Renal cortex interstitium (tissue), 15 donors: ENCODE results near the gene PSPN. TPM values are rescaled to one million over a fixed set of nuclear protein-coding genes. Genes with fewer than 3 reads are reported as not detected.
A peak's percentile ranks its signal among the peaks of the same experiment; 100 is the strongest.

Source experiments
- DNase-seq, 11 donors: peaks; one replicate each; pipeline ENCODE4 v3.0.0-alpha.2; 2013; ENCODE audit warnings: low read depth in 9 of 11, low spot score in 4 of 11; ENCODE audit errors: extremely low read depth in 1 of 11
- long read RNA-seq, 16 experiments: transcript quantifications; one replicate each; lab custom pipeline, GENCODE V29; 2026
- polyA plus RNA-seq, 3 donors: library from polyadenylated mRNA; unstranded; fragments of 120-200 nt; gene quantifications; one replicate each; pipeline ENCODE4 v1.2.1, GENCODE V29; 2013; ENCODE audit not compliant: insufficient read length in 3 of 3

PSPN gene
- 1 to 10 TPM; 2.7 to 2.9 (median 2.8) TPM for polyA plus RNA-seq
- long read RNA-seq, donor 1, transcript PSPN-202 (1 exons, 3,911 nt) = major isoform, 8 of 8 reads
- long read RNA-seq, donor 1, partial matches to known transcripts = 0 of 8 reads
- long read RNA-seq, donor 1, other reads (novel, unspliced or antisense) = 0 of 8 reads
- long read RNA-seq, donor 2, transcript PSPN-202 (1 exons, 3,911 nt) = major isoform, 26 of 26 reads
- long read RNA-seq, donor 2, partial matches to known transcripts = 0 of 26 reads
- long read RNA-seq, donor 2, other reads (novel, unspliced or antisense) = 0 of 26 reads
- long read RNA-seq, donor 3, transcript PSPN-202 (1 exons, 3,911 nt) = major isoform, 24 of 24 reads
- long read RNA-seq, donor 3, partial matches to known transcripts = 0 of 24 reads
- long read RNA-seq, donor 3, other reads (novel, unspliced or antisense) = 0 of 24 reads
- long read RNA-seq, donor 4, transcript PSPN-202 (1 exons, 3,911 nt) = major isoform, 14 of 14 reads
- long read RNA-seq, donor 4, partial matches to known transcripts = 0 of 14 reads
- long read RNA-seq, donor 4, other reads (novel, unspliced or antisense) = 0 of 14 reads
- long read RNA-seq, donor 5 = 0 reads
- long read RNA-seq, donor 6, transcript PSPN-202 (1 exons, 3,911 nt) = major isoform, 21 of 22 reads
- long read RNA-seq, donor 6, partial matches to known transcripts = 0 of 22 reads
- long read RNA-seq, donor 6, other reads (novel, unspliced or antisense) = 0 of 22 reads
- long read RNA-seq, donor 7, transcript PSPN-202 (1 exons, 3,911 nt) = major isoform, 13 of 13 reads
- long read RNA-seq, donor 7, partial matches to known transcripts = 0 of 13 reads
- long read RNA-seq, donor 7, other reads (novel, unspliced or antisense) = 0 of 13 reads
- long read RNA-seq, donor 8 = 0 reads
- long read RNA-seq, donor 9, transcript PSPN-202 (1 exons, 3,911 nt) = major isoform, 16 of 16 reads
- long read RNA-seq, donor 9, partial matches to known transcripts = 0 of 16 reads
- long read RNA-seq, donor 9, other reads (novel, unspliced or antisense) = 0 of 16 reads
- long read RNA-seq, donor 10, transcript PSPN-202 (1 exons, 3,911 nt) = major isoform, 11 of 11 reads
- long read RNA-seq, donor 10, partial matches to known transcripts = 0 of 11 reads
- long read RNA-seq, donor 10, other reads (novel, unspliced or antisense) = 0 of 11 reads
- long read RNA-seq, donor 11, transcript PSPN-202 (1 exons, 3,911 nt) = major isoform, 16 of 16 reads
- long read RNA-seq, donor 11, partial matches to known transcripts = 0 of 16 reads
- long read RNA-seq, donor 11, other reads (novel, unspliced or antisense) = 0 of 16 reads
- long read RNA-seq, donor 12, transcript PSPN-202 (1 exons, 3,911 nt) = major isoform, 8 of 8 reads
- long read RNA-seq, donor 12, partial matches to known transcripts = 0 of 8 reads
- long read RNA-seq, donor 12, other reads (novel, unspliced or antisense) = 0 of 8 reads
- long read RNA-seq, donor 13 = 0 reads
- long read RNA-seq, donor 14, transcript PSPN-202 (1 exons, 3,911 nt) = major isoform, 13 of 13 reads
- long read RNA-seq, donor 14, partial matches to known transcripts = 0 of 13 reads
- long read RNA-seq, donor 14, other reads (novel, unspliced or antisense) = 0 of 13 reads
- long read RNA-seq, donor 15, transcript PSPN-202 (1 exons, 3,911 nt) = major isoform, 12 of 12 reads
- long read RNA-seq, donor 15, partial matches to known transcripts = 0 of 12 reads
- long read RNA-seq, donor 15, other reads (novel, unspliced or antisense) = 0 of 12 reads
- long read RNA-seq, donor 16, transcript PSPN-202 (1 exons, 3,911 nt) = major isoform, 38 of 38 reads
- long read RNA-seq, donor 16, partial matches to known transcripts = 0 of 38 reads
- long read RNA-seq, donor 16, other reads (novel, unspliced or antisense) = 0 of 38 reads

DNA sequence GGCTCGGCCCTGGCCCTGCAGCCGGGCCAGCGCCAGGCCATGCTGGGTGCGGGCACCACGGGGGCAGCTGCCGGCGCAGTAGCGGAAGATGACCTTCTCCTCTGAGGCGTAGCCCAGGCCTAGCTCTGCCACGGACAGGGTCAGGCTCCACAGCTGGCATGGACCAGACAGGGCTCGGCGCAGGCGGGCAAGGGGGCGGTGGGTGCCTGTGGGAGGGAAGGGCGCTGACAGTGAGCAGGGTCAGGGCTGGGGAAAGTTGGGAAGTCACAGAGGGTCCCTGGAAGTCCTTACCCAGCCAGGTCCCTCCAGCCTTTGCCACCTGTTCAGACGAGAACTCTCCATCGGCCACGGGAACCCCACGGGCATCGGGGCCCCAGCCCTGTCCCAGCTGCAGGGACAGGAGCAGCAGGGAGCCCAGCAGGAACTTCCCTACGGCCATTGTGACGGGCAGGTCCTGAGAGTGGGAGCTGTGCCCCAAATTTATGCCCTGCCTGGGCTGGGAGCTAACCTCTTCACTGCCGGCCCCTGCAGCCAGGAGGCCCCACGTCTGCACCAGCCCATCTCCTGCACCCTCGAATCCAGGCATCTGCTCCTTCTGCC is at the start of gene PSPN:
Gene PSPN, minus strand, starts transcription at position 523 of the 600 bp plus-strand sequence. Its CDS starts 84 bp downstream, at position 439.
- DNase-seq = no peak

DNA sequence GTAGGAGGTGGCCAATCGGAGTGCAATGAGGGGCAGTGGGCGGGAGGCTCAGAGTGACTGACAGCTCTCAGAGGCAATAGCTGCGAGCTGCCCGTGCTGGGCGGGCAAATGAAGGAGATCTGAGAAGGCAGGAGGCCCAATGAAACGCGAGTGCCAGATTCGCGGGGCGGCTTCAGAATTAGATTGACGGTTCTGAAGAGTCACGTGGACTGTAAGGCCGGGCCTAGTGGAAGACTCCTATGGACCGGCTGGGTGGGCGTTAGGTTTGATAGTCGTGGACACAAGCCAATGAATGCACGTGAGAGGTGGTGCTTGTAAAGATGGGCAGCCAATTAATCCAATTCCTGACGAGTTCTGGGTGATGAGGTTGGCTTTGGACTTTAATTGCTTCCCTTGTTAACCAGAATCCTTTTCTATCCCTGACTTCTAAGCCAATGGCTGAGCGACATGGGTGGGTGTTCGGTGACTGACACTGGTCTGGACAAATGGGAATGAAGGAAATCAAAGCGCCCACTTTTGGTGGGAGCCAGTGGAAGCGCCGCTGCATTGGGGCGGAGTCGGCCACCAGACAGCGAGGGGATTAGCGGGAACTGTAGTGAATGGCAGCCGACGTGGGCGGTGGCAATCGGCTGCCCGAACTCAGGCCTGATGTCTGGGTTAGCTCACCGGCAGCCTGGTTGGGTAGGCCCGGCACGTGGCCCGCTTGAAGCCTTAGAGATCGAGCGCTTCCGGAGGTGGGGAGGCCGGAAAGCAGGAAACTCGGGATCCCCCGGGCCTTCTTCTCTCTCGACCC is 49.4 kb upstream of the PSPN start:
- DNase-seq = peak; percentile 99 to 100 (median 100)

- no peak for DNase-seq
Observed at GRCh38 chr19:6424195-6424938, 48.6 kb upstream of the PSPN start, which contains the start of gene KHSRP. Gene KHSRP, minus strand, starts transcription at chr19:6424811. Its CDS starts 110 bp downstream, at chr19:6424701.

DNA sequence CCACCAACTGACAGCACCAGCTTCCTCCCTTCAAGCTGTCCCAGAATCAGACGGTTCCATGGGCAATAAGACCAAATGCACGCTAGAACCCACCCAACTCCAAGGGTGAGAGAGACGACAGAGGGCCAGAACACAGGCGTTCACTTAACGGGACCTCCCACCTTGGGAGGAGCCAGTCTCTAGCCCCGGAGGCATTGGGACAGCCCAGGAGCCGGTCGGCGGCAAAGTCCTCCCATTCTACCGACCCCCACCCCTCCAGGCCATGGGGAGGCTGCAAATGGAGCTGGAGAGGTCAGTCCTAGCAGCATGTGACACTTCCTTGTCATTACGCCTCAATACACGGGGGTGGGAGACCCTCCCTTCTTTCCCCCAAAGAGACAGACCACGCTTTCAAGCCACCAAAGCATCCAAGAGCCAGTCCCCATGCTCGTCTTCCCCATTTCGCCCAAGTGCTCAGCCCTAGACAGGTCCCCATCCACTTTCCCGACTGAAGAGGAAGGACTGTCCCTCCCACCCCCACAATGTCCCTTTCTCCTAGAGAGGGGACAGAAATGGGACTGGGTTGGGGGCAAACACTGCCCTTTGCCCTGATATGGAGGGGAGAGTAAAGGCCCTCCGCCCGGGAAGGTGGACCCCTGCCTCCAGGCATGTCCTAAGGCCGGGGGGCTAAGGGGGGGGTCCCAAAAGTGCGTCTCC is 47.9 kb upstream of the PSPN start:
- no peak for DNase-seq

- DNase-seq = no peak
Observed at GRCh38 chr19:6421075-6422014, 45.6 kb upstream of the PSPN start.

GRCh38 chr19:6418562-6418932 is 42.8 kb upstream of the PSPN start:
- no peak for DNase-seq

DNA sequence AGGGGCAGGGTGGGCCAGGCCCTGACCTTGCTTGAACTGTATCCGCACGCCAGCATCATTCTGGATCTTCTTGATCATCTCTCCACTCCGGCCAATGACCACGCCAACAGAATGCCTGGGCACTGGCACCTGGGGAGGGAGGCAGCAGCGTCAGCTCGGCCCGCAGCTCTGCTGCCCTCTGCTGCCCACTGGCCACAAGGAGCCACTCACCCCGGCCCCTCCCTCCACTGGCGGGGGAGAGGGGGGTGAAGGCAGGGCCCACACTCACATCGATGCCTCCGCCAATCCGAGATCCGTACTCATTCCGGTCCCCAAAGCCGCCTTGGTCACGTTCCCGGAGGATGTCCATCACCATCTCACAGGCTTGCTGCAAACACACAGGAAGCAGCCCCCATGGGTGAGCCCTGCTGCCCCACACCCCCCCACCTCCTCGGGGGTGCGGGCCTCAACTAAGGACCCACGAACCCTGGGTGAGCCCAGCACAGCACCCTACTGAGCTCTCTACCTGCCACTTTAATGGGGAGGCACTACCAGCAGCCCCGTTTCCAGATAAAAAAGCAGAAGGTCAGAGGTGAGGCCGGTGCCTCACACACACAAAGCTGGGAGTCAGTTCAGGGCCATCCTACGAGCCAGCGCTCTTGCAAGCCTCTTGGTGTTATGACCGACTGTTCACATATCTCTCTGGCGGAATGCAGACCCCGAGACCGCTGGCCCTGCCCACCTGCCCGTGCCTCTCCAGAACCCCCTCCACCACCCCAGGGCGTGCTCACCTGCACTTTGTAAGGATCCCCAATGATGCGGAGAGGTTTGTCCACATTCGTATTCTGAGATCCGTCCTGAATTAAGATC is 42.2 kb upstream of the PSPN start:
- DNase-seq = no peak

- DNase-seq = no peak
Observed at GRCh38 chr19:6416658-6417405, 41.1 kb upstream of the PSPN start.

DNA sequence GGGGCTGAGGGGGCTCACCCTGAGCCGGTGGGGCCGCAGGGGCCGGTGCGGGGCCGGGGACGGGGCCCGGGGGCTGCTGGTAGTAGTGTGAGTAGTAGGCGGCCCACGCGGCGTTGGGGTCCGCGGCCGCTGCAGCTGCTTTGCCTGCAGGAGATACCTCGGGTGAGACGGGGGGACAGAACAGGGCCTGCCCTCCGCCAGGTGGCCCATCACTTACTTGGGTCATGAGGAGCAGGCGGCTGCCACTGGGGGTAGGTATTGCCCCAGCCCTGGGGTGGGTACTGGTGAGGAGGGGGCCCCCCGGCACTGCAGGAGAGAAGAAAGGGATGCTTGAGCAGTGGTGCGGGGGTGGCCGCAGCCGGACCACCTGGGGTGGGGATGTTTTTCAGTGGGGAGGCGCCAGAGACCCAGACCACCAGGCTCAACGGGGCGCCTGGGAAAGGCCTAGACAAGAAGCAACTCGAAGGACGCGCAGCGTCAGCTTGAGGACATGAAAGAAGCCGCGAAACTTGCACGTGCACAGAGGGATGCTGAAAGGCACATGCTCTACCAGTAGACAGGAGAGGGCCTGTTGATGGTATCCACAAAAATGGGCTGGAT is 40.0 kb upstream of the PSPN start:
- no peak for DNase-seq

DNA sequence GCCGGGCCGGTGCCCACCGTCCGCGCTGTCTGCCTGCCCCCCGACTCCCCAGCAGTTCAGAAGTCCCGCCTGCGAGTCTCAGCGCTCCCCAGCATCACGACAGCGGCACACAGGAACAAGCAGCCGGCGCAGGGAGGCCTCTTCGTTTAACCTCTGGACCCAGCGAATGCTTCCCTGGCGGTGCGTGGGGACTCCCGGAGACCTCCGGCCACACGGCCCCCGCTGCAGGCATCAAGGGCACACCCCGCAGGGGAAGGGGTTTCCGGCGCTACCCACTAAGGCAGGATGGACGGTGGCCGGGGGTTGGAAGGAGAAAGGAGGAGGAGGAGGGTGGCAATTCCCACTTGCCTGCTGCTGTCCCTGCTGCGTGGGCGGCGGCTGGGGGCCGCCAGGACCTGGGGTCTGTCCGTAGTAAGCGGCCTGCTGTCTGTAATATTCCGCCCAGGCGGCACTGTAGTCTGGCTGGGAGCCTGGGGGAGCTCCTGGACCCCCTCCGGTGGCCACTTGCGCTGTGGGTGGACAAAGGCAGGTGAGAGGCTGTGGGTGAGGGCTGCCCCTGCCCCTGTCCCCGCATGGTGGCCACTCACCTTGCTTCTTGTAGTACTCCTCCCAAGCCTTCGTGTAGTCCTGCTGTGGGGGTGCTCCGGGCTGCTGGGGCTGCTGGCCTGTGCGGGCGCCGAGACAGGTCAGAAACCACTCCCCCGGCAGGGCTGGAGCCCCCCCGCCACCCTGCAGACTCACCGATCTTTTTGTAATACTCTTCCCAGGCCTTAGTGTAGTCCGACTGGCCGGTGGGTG is 39.3 kb upstream of the PSPN start:
- DNase-seq = no peak

GRCh38 chr19:6413721-6414643 is 38.2 kb upstream of the PSPN start:
- no peak for DNase-seq
